ENCODE results near the gene CYB5B.

CYB5B gene

DNA sequence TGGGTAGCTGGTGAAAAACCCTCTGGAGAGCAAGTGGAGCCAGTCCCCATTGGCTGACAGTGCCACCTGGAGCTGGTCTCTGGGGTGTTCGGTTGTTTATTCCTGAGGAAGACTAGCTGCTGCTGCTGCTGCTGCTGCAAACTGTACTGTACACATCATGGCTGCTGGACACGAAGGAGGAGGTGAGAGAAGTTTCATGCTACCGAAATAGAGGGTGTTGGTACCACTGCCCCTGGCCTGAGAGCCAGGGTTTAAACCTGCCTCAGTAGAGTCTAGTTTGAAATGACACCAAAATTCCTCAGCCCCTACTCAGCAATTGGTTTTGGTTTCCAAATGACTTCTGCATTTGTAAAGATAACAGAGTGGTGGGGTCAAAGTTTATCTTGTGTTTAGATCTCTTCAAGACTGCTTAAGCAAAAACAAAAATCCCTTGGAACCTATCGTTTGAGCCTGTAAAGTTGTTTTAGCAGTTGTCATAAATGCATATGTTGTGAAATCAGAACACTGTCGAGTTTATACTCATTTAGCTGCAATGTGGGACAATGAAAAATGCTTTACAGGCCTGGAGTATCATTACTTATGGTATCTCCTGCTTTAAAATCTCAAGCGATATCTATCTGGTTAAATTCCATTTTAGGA, 40.8 kb downstream of the CYB5B start:
- DNase-seq (ENCODE audit: insufficient read length, low spot score) (no peak), FAIRE-seq (peak; percentile 88)
- TF ChIP-seq PAX5 (IDR thresholded peaks at IDR 0.05; ENCODE audit: insufficient read depth, low read length, severe bottlenecking) (no peak), POU2F2 (IDR thresholded peaks at IDR 0.05; ENCODE audit: low read depth, low read length) (no peak), POLR2A (IDR thresholded peaks at IDR 0.05; ENCODE audit: low read depth, low read length) (no peak), TAF1 (IDR thresholded peaks at IDR 0.05; ENCODE audit: low read depth, low read length) (no peak), SPI1 (IDR thresholded peaks at IDR 0.05; ENCODE audit: low read depth, low read length) (peak; percentile 55), POLR2AphosphoS5 (IDR thresholded peaks at IDR 0.05; ENCODE audit: low read depth, low read length) (peak; percentile 23; the same call in 1 of the 2 replicates)

DNA sequence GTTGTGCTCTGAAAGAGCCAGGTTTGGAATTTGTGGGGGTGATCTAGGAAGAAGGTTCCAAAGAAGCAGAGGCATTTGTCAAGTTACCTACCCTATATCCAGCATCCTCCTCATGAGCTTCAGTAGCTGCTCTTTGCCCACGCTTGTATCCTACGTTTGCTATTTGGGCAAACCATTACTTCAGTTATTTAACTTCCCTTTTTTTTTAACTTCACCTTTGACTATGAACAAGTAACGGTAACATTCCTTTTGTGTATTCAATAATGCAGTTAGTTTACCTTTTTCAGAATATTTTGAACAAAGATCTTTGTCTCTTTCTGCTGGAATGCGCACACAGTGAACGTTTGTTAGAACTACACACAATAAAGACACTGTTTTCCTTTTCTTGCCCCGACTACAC, 41.5 kb downstream of the CYB5B start:
- TF ChIP-seq POLR2AphosphoS5 (IDR thresholded peaks at IDR 0.05; ENCODE audit: low read depth, low read length), result no peak
- no peak for TF ChIP-seq POU2F2 (IDR thresholded peaks at IDR 0.05; ENCODE audit: low read depth, low read length)
- TF ChIP-seq PAX5 (IDR thresholded peaks at IDR 0.05; ENCODE audit: insufficient read depth, low read length, severe bottlenecking), result no peak
- TF ChIP-seq TAF1 (IDR thresholded peaks at IDR 0.05; ENCODE audit: low read depth, low read length), result no peak
- no peak for DNase-seq (ENCODE audit: insufficient read length, low spot score)
- FAIRE-seq, result no peak

DNA sequence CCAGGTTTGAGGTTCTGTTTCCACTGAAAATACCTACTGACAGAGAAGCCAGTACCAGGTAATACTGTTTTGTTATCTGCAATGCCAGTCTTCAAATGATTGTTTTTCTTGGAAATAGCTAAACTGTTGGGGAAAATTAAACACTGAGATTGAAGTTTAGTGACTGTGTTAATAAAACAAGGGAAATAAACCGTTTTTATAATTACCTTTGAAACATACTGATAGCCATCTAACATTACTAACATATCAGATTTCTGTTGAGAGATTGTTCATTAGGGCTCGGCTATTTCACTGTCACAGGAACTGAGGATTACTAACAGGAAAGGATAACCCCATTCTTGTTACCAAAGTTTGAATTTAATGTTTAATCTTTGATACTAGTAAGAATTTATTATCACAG, 42.1 kb downstream of the CYB5B start:
- FAIRE-seq (no peak), DNase-seq (ENCODE audit: insufficient read length, low spot score) (no peak)
- TF ChIP-seq POLR2A (IDR thresholded peaks at IDR 0.05; ENCODE audit: low read depth, low read length) (no peak), SPI1 (IDR thresholded peaks at IDR 0.05; ENCODE audit: low read depth, low read length) (no peak), PAX5 (IDR thresholded peaks at IDR 0.05; ENCODE audit: insufficient read depth, low read length, severe bottlenecking) (no peak), POU2F2 (IDR thresholded peaks at IDR 0.05; ENCODE audit: low read depth, low read length) (no peak), POLR2AphosphoS5 (IDR thresholded peaks at IDR 0.05; ENCODE audit: low read depth, low read length) (no peak), TAF1 (IDR thresholded peaks at IDR 0.05; ENCODE audit: low read depth, low read length) (no peak)

DNA sequence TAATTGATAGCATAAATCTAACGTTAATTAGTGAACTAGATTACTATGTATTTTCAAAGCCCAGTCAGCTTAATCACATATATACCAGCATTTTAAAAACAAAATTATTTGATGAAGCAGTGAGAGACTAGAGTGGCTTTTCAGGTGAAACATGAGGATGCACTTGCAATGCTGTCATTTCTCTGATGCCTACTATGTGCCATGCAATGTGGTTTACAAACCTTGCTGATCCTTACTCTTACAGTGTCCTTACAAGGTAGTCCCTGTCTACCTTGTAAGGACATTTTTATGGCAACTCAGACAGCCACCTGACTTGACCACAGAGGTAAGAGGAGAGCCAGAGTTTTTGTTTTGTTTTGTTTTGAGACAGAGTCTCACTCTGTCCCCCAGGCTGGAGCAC, 42.7 kb downstream of the CYB5B start:
- no peak for TF ChIP-seq POLR2A (IDR thresholded peaks at IDR 0.05; ENCODE audit: low read depth, low read length)
- FAIRE-seq, result peak; percentile 73
- no peak for DNase-seq (ENCODE audit: insufficient read length, low spot score)

DNA sequence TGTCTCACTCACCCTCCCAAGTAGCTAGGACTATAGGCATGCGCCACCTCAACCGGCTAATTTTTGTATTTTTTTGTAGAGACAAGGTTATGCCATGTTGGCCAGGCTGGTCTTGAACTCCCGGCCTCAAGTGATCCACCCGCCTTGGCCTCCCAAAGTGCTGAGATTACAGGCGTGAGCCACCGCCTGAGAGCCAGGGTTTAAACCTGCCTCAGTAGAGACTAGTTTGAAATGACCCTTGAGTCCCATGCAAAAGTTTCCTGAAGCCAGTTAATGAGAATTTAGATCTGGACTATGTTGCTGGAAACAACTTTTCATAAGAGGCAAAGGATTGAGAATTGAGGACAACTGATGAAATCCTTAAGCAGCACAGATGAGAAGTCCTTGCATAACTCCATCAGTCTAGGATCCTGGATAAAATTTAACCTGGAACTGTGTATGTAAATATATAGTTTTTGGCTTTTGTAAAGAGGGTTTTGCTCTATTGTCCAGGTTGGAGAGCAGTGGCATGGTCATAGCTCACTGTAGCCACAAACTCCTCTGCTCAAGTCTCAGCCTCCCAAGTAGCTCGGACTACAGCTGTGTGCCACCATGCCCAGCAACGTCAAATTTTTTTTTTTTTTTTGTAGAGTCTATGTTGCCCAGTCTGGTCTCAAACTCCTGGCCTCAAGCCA, 43.2 kb downstream of the CYB5B start:
- FAIRE-seq (peak; percentile 9), DNase-seq (ENCODE audit: insufficient read length, low spot score) (no peak)
- TF ChIP-seq SPI1 (IDR thresholded peaks at IDR 0.05; ENCODE audit: low read depth, low read length) (no peak), POLR2A (IDR thresholded peaks at IDR 0.05; ENCODE audit: low read depth, low read length) (no peak), POU2F2 (IDR thresholded peaks at IDR 0.05; ENCODE audit: low read depth, low read length) (no peak), TAF1 (IDR thresholded peaks at IDR 0.05; ENCODE audit: low read depth, low read length) (no peak), POLR2AphosphoS5 (IDR thresholded peaks at IDR 0.05; ENCODE audit: low read depth, low read length) (no peak), PAX5 (IDR thresholded peaks at IDR 0.05; ENCODE audit: insufficient read depth, low read length, severe bottlenecking) (no peak)

DNA sequence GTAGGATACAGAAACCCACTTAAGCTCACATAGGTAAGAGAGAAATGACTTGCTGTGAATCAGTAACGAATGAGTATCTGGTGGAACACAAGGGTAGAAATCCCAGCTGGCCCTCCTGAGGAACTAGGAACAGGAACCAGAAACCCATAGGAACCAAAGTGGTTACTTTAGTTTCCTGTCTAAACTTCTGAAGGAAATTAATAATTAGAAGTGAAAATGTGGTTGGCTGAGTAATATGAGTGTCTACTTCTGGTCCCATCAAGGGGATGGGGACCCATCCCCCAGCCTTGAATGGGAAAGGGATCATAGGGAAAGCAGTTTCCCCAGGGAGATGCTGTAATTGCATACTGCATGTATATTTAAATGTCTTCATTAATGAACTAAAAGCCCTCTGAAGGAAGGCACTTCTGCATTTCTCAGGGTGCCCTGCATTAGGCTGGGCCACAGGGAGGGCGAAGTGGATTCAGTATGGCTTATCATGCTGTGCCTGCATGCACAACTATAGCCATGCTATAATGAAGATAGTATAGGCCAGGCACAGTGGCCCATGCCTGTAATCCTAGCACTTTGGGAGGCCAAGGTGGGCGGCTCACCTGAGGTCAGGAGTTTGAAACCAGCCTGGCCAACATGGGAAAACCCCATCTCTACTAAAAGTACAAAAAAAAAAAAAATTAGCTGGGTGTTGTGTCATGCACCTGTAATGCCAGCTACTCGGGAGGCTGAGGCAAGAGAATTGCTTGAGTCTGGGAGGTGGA, 45.6 kb downstream of the CYB5B start:
- DNase-seq (ENCODE audit: insufficient read length, low spot score), result no peak
- FAIRE-seq, result peak; percentile 52
- TF ChIP-seq PAX5 (IDR thresholded peaks at IDR 0.05; ENCODE audit: insufficient read depth, low read length, severe bottlenecking), result no peak
- no peak for TF ChIP-seq POLR2A (IDR thresholded peaks at IDR 0.05; ENCODE audit: low read depth, low read length)
- TF ChIP-seq SPI1 (IDR thresholded peaks at IDR 0.05; ENCODE audit: low read depth, low read length), result peak; percentile 91
- no peak for TF ChIP-seq TAF1 (IDR thresholded peaks at IDR 0.05; ENCODE audit: low read depth, low read length)
- TF ChIP-seq POLR2AphosphoS5 (IDR thresholded peaks at IDR 0.05; ENCODE audit: low read depth, low read length), result no peak
- TF ChIP-seq POU2F2 (IDR thresholded peaks at IDR 0.05; ENCODE audit: low read depth, low read length), result no peak

DNA sequence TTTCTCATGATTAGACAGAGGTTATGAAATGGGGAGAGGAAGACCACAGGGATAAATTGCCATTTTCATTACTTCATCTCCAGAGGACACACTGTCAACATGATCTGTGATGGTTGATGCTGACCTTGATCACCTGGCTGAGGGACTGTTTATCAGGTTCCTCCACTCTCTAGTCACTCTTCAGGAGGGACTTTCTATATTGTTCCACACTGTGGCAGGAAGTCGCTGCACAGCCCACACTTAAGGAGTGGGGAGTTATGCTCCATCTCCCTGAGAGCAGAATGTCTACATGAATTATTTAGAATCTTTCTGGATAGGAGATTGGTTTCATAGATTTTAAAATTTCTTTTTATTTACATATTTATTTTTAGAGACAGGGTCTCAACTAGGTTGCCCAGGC, 46.7 kb downstream of the CYB5B start:
- peak; percentile 71 for FAIRE-seq
- DNase-seq (ENCODE audit: insufficient read length, low spot score), result no peak
- TF ChIP-seq POLR2A (IDR thresholded peaks at IDR 0.05; ENCODE audit: low read depth, low read length), result no peak
- TF ChIP-seq POLR2AphosphoS5 (IDR thresholded peaks at IDR 0.05; ENCODE audit: low read depth, low read length), result no peak
- no peak for TF ChIP-seq TAF1 (IDR thresholded peaks at IDR 0.05; ENCODE audit: low read depth, low read length)
- TF ChIP-seq PAX5 (IDR thresholded peaks at IDR 0.05; ENCODE audit: insufficient read depth, low read length, severe bottlenecking), result no peak
- TF ChIP-seq POU2F2 (IDR thresholded peaks at IDR 0.05; ENCODE audit: low read depth, low read length), result no peak
- TF ChIP-seq SPI1 (IDR thresholded peaks at IDR 0.05; ENCODE audit: low read depth, low read length), result no peak

DNA sequence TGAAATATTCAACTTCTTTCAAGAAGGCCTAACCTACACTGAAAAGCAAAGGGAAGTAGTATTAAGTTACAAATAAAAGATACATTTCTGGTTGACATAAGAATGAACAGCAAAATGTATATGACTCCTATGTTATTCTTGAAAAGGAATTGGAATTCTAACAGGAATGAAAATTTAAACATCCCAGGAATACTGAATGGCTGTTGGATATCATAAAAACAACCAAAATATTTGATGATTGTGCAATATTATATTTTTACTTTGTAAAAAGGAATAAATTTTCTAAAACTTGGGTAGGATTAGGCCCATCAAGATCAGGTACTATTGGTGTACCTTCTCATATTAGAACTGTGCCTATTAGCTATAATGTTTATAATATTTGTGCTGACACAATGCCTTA, 50.0 kb downstream of the CYB5B start:
- DNase-seq (ENCODE audit: insufficient read length, low spot score) (no peak), FAIRE-seq (no peak)
- TF ChIP-seq POLR2A (IDR thresholded peaks at IDR 0.05; ENCODE audit: low read depth, low read length) (no peak), POLR2AphosphoS5 (IDR thresholded peaks at IDR 0.05; ENCODE audit: low read depth, low read length) (no peak), PAX5 (IDR thresholded peaks at IDR 0.05; ENCODE audit: insufficient read depth, low read length, severe bottlenecking) (no peak), SPI1 (IDR thresholded peaks at IDR 0.05; ENCODE audit: low read depth, low read length) (no peak), TAF1 (IDR thresholded peaks at IDR 0.05; ENCODE audit: low read depth, low read length) (no peak), POU2F2 (IDR thresholded peaks at IDR 0.05; ENCODE audit: low read depth, low read length) (no peak)

DNA sequence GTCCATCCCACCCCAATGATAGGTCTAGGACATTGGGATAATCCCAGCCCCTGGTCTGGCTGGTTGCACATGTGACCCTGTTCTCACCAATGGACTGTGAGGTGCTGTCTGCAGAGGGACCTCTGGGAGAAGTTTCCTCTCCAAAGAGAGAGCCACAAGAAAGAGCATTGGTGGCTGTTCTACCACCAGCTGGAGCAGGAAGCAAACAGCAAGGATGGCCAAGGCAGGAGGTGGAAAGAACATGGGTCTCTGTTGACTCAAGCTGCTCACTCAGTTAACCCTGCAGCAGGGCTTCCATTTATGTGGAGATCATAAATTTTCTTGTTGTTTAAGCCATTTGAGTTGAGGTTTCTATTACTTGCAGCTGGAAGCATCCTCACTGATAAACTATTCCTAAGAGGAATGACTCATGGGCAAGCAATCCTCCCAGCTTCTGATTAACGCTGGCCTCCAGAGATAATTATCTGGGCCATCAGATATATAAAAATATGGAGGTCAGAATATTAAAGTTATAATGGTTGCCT, 52.6 kb downstream of the CYB5B start:
- DNase-seq (ENCODE audit: insufficient read length, low spot score) (no peak), FAIRE-seq (no peak)
- TF ChIP-seq PAX5 (IDR thresholded peaks at IDR 0.05; ENCODE audit: insufficient read depth, low read length, severe bottlenecking) (no peak), POU2F2 (IDR thresholded peaks at IDR 0.05; ENCODE audit: low read depth, low read length) (no peak), SPI1 (IDR thresholded peaks at IDR 0.05; ENCODE audit: low read depth, low read length) (no peak), TAF1 (IDR thresholded peaks at IDR 0.05; ENCODE audit: low read depth, low read length) (no peak), POLR2A (IDR thresholded peaks at IDR 0.05; ENCODE audit: low read depth, low read length) (no peak), POLR2AphosphoS5 (IDR thresholded peaks at IDR 0.05; ENCODE audit: low read depth, low read length) (no peak)
